ENCODE measurements around the gene USP16.

DNA sequence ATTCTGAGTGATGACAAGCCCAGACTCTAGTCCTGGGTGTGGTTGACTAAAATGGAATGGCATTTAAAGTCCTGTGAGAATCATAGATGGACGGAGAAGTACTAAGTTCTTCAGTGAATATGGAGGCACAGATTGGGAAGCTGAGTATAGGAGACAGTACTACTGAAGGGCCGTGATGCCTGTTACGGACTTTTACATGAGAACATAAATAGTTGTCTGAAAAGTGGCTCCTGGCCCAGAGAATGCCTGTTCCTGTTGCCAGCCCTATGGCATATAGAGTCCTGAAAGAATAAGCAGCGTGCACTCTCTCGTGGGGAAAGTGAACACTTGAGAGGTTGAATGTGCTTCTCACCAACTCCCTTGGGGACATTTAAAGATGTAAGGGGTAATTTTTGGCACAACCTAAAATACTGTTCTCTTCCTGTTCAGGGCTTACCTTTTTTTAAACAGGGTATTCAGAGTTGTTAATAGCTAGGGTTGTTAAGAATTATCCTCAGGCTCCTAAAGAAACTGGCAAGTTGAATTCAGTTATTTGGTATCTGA is 28.6 kb downstream of the USP16 start:
- TF ChIP-seq POLR2AphosphoS5 (IDR thresholded peaks at IDR 0.05; ENCODE audit: low read depth, low read length): no peak
- no peak for TF ChIP-seq POLR2A (IDR thresholded peaks at IDR 0.05; ENCODE audit: low read depth, low read length)
- no peak for TF ChIP-seq SPI1 (IDR thresholded peaks at IDR 0.05; ENCODE audit: low read depth, low read length)
- no peak for TF ChIP-seq TAF1 (IDR thresholded peaks at IDR 0.05; ENCODE audit: low read depth, low read length)
- no peak for TF ChIP-seq PAX5 (IDR thresholded peaks at IDR 0.05; ENCODE audit: insufficient read depth, low read length, severe bottlenecking)

Measured in GM12891 (cell line).